CD1c-positive myeloid dendritic cell (primary cell): ENCODE results near the gene B3GALT5.
"Not testable (repeated sequence)": the region's sequence is repeated elsewhere in the genome, so short reads cannot be mapped to it uniquely, and the experiment has no call there.

Experiments
- DNase-seq: peaks from one replicate; pipeline ENCODE4 v3.0.0-alpha.2; 2016; ENCODE audit errors: extremely low spot score

B3GALT5 gene

DNA sequence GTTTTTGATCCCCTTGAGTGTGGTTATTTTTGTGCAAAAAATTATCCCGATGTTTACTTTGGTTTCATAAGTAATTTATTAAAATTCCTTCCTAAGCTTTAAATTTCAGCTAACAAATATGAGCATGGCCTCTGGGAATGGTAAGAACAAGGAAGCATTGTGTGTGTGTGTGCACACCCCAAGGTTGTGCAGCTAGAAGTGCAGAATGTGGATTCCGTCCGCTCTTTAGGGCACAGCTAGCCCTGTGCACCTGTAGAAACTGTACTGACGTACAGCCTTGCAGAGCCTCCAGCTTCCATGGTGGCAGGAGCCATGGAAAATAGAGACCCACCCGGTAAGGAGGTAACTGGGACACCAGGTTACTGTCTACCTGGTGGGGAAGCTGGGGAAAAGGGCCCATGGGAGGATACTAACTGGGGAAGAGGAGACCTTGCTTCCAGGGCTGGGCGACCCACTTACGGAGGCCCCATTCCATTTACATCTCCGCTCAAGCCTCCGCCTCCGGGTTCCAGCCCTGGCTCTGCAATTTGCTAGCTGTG is 54.7 kb downstream of the B3GALT5 start:
- no peak for DNase-seq

DNA sequence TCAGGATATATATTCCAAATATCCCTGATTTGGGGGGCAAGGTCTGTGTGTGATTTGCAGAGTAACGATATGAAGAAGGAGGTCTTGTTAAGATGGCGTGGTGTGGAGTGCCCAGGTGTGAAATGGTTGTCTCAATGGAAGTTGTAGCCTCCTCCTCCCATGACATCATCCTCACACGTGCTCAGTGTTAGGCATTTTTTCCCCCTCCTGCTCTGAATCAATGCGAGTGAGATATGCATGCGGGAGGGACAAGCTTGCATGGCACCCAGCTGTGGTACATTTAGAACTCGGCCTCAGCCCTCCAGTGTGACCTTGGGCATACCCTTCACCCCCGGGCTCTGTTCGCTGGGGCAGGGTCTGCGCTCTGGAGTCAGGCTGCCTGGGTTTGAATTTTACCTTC is 55.6 kb downstream of the B3GALT5 start:
- DNase-seq = no peak

DNA sequence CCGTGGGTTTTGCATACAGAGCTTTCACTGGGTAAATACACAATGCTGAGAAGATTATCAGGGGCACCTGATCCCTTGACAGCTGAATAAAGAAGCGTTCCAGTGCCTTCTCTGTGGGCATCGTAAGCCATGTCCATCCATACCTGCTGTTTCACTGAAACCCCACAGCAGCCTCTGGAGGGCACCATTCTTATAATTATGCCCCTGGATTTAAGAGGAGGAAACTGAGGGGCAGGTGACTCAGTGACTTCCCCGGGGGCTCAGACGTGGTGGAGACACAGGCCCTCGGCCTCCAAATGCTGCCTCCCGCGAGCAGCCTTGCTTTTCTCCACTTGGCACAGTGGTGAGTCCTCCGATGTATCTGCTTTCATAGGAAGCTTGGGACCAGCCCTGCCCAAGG is 56.7 kb downstream of the B3GALT5 start:
- no peak for DNase-seq

GRCh38 chr21:39669976-39670661 is 57.4 kb downstream of the B3GALT5 start:
- DNase-seq = no peak

GRCh38 chr21:39670701-39671100 is 58.0 kb downstream of the B3GALT5 start:
- no peak for DNase-seq

DNA sequence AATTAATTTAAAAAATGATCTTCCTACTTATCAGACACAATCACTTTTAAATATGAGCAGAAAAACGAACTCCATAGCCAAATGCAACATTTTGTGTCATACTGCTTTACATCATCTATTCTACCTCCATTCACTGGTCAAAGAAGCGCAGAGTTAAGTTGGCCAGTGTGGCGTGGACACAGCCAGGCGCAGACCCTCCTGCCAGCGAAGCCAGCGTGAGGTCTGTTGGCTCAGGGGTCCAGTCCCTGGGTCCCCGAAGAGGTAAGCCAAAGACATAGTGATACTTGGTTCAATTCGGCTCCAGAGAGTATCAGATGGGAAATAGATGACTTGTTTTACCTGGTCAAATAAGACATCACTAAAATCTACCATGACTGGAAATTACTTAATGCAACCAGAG is 59.2 kb downstream of the B3GALT5 start:
- no peak for DNase-seq

- DNase-seq = no peak
Measured at GRCh38 chr21:39673163-39673562, 60.4 kb downstream of the B3GALT5 start.

GRCh38 chr21:39673736-39674135 is 61.0 kb downstream of the B3GALT5 start:
- DNase-seq = no peak

DNA sequence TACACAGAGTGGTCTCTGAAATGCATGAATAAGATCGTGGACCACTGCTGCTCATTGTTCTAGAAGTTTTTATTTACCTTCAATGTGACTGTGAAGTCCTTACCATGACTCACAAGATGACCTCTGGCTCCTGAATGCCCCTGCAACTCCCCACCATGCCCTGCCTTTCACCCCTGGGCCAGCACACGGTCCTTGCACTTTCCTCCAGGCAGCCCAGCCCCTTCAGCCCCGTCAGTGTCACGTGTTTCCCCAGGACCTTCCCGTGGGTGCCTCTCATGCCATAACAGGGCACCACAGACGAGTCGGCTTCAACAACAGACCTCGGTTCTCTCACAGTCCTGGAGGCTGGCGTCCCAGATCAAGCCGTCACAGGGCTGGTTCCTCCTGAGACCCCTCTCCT is 62.1 kb downstream of the B3GALT5 start:
- DNase-seq = no peak

DNA sequence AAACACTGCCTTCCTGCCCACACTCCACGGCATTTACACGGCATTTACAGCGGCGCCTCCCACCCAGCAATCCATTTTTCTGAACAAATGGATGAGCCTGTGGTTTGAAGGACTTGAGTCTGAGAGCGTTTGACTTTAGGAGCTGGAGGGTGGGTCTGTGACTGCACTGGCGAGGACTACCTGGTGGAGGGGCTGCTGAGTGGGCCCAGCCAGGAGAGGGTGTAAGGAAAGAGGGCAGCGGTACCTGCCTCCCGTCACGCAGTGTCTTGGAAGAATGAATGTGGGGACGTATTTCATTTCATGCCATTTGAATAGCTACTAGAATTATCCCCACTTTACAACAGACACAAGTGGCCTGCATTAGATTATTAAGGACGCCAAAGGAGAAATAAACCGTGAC is 62.9 kb downstream of the B3GALT5 start:
- no peak for DNase-seq

- DNase-seq = no peak
Measured at GRCh38 chr21:39675993-39676661, 63.4 kb downstream of the B3GALT5 start.

GRCh38 chr21:39680216-39680615 is 67.5 kb downstream of the B3GALT5 start:
- no peak for DNase-seq

DNA sequence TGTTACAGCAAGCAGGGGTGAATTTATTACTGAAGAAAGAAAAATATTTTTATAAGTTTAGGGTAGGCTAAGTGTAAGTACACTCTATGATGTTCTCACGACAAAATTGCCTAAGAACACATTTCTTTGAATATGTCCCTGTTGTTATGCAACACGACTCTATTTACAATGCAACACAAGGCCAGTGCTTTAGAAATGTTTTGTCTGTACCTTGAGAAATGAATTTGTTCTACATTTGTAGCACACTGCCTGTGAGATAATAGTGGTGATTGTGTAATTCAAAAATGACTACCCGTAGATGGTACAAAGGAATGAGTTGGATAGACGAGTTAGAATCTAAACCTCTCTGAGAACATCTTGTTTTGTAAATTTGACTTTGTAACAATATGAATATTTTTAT is 68.5 kb downstream of the B3GALT5 start:
- DNase-seq = no peak

DNA sequence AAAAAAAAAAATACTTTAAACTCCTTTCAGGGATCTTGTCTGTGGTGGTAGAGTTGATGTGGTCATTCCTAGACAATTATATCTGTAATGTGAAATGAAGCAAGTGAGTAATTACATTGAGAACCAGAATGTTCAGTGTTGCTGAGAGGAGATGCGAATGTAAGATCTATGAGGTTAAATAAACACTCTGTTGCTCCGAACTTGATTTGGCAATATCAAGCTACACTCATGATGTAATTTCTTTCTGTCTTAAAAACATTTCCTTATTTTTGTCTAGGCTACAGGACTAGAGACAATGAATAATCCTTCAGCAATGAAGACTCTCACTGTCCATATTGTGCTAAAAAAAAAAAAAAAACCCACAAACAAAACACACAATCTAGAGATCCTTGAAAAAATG is 69.1 kb downstream of the B3GALT5 start:
- DNase-seq = no peak

GRCh38 chr21:39685236-39685635 is 72.5 kb downstream of the B3GALT5 start:
- no peak for DNase-seq

DNA sequence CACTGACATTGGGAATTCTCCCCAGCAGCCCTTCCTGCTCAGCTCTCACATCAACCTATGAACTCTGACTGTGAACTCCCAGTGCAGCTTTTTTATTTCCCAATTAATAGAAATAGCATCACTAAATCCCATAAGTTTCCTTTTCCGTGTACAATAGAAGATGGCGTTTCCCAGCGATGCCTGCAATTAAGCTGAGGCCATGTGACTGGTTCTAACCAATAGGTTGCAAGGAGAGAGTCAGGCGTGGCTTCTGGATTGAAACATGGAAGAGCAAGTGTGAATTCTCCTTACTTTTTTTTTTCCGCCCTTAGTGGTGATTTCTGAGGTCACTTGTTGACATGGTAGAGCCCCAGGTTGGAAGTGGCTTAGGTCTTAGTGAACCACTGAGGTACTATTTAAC is 73.3 kb downstream of the B3GALT5 start:
- DNase-seq = no peak

DNA sequence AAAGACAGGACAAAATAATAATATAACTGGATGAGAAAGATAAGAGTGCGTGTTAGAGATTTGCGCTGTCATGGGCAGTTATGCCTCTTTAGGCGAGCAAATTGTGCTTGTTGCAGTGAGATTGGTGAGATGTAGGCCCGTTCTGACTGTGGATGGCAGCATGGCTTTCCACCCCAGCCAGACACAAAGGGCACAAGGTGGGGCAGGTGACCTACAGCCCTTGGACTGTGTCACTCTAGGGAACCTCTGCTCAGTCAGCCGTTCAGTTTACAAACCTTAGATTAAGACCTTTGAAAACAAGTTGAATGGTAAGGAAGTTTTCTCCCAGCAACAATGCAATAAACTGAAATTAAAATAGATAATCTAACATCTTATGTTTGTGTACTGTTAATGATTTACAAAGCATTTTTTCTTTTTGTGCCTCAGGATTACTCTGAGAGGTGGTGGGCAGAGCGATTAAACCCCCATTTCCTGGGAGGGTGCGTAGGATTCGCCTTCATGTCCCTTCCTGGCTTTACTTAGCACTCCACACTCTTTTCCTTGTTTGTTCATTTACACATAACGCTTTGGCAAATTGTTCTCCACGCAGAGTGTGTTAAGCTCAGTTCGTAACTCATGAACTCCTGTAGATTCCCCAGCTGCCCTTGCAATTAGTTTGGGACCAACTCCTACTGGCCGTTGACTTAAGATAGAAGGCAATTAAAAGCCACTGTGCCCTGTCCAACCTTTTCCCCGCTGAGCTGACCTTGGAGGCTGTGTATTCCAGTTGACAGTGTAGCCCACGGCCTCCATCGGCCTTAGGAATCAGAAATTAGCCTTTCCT is 74.1 kb downstream of the B3GALT5 start:
- DNase-seq = no peak

DNA sequence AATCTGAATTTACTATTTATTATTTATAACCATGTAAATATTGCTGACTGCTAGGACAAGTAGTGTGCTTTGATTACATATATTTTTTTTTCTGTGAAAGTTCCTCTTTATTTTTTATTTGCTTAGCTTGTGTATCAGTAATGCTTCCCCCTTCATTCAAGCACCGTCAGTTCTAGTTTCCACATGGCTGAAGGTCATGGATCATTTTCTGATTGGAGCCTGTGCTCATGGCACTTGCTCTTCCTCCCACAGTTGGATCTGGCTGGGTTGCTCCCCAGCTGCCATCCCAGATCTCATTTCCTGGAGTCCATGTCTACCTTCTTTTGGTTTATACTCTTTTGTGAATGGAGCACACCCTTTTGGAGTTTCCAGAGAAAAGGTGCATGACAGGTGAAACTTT is 75.3 kb downstream of the B3GALT5 start:
- no peak for DNase-seq

- DNase-seq = not testable (repeated sequence)
Measured at GRCh38 chr21:39689860-39690259, 77.1 kb downstream of the B3GALT5 start.

DNA sequence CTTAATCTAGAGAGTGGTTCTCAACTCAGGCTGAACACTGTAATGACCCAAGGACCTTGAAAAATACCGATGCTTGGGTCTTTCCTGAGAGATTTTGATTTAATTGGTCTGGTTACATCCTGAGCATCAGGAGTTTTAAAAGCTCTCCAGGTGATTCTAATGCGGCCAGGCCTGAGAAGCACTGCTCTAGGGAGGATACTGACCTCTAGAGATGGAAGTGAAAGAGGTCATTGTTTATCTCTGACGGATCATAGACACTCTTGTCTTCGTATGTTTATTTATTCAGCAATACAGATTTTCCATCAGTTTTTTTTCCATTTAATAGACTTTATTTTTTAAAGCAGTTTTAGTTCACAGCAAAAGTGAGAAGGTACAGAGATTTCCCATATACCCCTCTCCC is 77.7 kb downstream of the B3GALT5 start:
- DNase-seq = no peak

- no peak for DNase-seq
Measured at GRCh38 chr21:39694750-39695149, 82.0 kb downstream of the B3GALT5 start.

DNA sequence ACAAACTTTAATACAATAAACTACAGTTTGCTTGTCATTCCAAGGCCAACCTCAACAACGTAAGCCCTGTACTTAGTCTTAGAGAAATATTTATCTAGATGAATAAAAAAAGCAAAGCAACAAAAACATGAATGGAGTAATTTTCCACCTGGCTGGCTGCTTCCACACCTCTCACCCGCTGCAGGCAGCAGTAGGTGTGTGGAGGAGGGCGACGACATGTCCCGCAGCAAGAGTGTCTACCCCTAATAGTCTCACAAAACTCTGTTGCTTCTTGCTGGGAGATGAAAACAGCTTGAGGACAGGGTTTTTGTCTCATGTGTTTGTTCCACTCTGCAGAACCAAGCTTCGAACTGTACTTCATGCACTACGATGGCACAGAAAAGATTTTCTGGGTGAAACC is 83.5 kb downstream of the B3GALT5 start:
- no peak for DNase-seq

- DNase-seq = no peak
Measured at GRCh38 chr21:39696618-39697017, 83.9 kb downstream of the B3GALT5 start.
